ENCODE data around the gene SYNPO2.
"Not testable (repeated sequence)": the region's sequence is repeated elsewhere in the genome, so short reads cannot be mapped to it uniquely, and the experiment has no call there.

SYNPO2 gene

DNA sequence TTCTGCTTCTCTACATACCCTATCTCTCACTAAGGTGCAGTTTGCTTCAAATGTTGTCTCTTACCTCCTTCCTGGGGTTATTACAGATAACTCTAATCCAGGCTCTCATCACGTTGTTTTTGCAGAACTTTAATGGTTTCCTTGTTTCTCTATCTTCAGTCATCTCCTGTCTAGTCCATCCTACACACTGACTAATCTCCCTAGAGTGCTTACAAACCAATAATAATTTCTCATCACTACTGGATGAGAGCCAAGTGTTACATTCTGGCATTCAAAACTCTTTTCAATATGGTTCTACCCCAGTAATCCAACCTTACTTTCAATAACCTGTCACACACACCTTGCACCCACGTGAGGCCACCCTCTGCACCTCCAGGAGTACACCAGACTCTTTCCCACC lies 86.1 kb downstream of the SYNPO2 start:
- DNase-seq (ENCODE audit: low read depth), result no peak

DNA sequence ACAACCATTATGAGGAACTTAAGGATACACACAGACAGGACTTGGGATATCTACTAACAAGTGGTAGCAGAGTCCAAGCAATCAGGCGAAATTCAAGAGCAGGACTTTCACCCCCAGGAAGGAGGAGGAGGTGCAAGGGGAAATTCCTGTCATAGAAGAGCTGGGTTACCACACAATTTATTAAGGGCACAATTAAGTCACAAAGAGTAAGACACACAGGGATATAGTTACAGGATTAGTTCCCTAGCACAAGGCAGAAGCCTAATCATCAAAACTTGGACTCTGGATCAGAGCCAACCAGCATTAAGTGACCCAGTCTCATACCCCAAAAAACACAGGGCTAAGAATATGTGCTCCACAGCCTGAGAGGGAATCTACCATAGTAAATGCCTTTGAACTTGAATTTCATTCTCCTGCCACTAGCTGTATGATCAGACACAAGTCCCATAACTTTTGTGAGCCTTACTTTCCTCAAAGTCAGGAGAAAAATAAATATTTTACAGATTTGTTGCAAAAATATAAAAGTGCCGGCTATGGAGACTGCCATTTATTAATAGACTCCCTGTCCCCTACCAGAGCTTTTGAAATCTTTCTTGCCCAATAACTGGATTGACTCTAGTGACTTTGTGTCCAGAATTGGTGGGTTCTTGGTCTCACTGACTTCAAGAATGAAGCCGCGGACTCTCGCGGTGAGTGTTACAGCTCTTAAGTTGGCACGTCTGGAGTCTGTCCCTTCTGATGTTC lies 87.0 kb downstream of the SYNPO2 start:
- DNase-seq (ENCODE audit: low read depth), result no peak

DNA sequence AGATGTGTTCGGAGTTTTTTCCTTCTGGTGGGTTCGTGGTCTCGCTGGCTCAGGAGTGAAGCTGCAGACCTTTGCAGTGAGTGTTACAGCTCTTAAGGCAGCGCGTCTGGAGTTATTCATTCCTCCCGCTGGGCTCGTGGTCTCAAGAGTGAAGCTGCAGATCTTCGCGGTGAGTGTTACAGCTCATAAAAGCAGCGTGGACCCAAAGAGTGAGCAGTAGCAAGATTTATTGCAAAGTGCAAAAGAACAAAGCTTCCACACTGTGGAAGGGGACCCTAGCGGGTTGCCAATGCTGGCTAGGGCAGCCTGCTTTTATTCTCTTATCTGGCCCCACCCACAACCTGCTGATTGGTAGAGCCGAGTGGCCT lies 87.5 kb downstream of the SYNPO2 start:
- DNase-seq (ENCODE audit: low read depth), result not testable (repeated sequence)

GRCh38 chr4:118977100-118977499 lies 88.4 kb downstream of the SYNPO2 start:
- not testable (repeated sequence) for DNase-seq (ENCODE audit: low read depth)

- no peak for DNase-seq (ENCODE audit: low read depth)
Measured at GRCh38 chr4:118979712-118980111, 91.1 kb downstream of the SYNPO2 start.

DNA sequence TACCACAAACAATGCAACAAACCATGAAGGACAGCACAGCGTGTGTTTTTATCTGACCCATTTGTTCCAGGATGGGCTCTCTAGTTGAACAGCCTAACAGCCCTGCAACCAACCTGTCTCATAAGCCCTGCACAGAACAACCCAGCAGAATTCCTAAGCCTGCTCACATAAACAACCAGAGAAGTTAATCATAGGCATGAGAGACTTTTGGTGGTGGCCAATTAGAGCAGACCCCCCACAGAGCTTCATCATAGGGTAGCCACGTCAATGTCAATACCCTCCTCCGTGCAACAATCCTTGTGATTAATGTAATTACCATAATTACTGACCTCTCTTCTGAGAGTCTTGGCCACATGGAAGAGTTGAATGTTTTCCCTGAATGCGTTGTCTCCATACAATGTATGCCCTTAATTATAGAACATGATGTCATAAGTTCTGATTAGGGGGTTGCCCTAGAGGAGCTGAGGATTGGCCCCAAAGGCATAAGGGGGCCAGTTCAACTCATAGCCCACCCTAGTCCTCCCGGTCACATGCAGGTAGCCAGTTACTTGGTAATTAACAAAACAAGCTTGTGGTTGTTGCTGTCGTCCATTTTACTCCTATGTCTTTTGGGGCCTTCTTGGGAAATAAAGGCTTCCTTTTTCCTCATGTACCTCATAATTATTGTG lies 92.7 kb downstream of the SYNPO2 start:
- DNase-seq (ENCODE audit: low read depth), result no peak

- DNase-seq (ENCODE audit: low read depth), result peak; percentile 9
Measured at GRCh38 chr4:118981839-118982381, 93.3 kb downstream of the SYNPO2 start.

DNA sequence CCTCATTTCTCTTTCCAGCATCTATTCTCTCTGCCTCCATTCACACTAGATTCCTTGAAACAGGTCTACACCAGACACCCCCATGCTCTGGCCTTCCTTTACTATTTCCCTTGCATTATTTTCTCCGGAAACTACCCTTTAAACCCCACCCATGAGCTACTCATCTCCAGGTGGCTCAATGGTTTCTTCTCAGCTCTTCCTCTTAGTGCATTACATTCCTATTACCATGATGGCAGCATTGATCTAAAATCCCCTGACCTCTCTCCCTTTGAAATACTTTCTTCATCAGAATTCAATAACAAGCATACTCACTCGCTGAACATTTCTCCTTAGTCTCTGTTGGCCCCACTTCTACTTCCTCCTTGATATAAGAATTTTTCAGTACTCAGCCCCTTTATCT lies 94.6 kb downstream of the SYNPO2 start:
- no peak for DNase-seq (ENCODE audit: low read depth)

DNA sequence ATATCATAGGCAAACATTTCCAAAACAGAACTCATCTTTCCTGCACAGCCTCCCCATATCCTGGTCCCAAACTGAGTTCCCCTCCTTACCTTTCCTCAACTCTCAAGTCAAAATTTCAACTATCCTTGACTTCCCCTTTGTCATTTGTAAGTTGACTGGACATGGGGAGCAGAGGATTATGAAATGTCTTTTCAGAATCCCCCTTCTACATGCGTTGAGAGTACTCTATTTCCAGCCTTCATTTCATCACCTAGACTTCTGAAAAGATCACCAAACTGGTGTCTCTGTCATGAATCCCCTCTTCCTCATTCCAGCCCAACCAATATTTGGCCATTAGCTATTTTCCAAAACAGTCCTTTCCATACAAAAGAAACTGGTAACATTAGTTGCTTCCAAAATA lies 95.2 kb downstream of the SYNPO2 start:
- DNase-seq (ENCODE audit: low read depth), result no peak

- DNase-seq (ENCODE audit: low read depth), result no peak
Measured at GRCh38 chr4:118985170-118986000, 96.7 kb downstream of the SYNPO2 start.

DNA sequence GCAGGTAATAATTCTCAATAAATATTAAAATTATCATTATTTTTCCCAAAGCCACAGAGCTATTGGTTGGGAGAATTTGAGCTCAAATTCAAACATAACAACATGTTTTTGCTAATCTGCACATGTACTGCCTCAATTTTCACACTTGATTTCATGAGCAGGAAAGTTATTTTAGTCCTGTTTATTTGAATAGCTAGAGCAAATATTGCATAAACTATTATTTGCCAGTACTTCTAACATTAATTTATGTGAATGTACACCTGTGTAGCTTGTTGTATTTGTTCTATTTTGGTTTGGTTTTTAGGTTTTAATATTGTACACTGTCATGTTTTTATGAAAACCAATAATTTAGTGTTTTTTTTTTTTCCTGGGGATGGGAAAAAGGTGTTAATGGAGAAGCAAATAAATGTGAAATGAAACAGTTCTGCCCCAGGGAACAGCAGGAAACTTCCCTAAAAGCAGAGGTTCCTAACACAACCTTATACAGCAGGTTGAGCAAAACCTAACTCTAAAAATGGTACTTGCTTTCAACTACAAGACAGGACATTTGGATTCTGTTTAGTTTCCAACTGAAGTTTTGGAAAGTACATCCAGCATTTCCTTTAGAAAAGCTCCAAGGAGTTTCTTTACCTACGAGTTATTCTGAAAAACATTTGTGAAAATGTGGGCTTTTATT lies 99.4 kb downstream of the SYNPO2 start:
- no peak for DNase-seq (ENCODE audit: low read depth)

GRCh38 chr4:118988635-118988972 lies 100.0 kb downstream of the SYNPO2 start:
- DNase-seq (ENCODE audit: low read depth), result no peak

- no peak for DNase-seq (ENCODE audit: low read depth)
Measured at GRCh38 chr4:118989098-118990080, 100.7 kb downstream of the SYNPO2 start.

DNA sequence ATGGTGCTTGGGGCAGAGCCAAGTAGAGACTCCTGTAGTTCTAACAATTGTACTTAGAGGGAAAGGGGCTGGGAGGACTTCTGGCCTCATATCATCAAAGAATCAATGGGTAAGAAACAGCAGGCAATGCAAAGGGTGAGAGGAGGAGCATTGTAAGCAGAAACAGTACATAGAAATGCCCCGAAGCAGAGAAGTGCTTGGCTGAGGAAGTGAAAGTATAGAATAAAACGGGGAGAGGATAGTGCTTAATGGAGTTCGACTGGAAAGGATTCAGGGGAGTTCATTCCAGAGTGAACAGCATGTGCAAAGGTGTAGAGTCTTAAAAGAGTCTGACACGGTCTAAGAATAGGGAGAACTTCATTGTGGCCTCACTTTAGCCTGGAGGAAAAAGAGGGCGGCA lies 103.0 kb downstream of the SYNPO2 start:
- DNase-seq (ENCODE audit: low read depth), result no peak

- no peak for DNase-seq (ENCODE audit: low read depth)
Measured at GRCh38 chr4:118992149-118992548, 103.5 kb downstream of the SYNPO2 start.

DNA sequence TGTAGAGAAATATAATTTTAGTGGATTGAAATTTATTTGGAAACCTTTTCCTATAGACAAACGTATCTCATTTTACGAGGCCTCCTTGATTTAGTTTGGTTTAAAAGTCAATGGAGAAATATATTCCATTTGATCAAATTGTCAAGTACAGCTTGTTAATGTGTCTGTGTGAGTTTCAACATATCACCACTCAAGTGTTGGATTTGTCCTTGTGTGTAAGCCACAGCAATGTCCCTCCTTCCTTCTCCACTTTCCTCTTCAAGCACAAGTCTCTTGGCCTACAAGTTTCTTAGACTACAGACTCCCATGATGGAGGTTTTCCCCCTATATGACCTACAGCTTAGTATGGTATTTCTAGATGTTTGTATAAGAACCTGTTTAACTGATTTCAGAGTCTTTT lies 104.7 kb downstream of the SYNPO2 start:
- no peak for DNase-seq (ENCODE audit: low read depth)

DNA sequence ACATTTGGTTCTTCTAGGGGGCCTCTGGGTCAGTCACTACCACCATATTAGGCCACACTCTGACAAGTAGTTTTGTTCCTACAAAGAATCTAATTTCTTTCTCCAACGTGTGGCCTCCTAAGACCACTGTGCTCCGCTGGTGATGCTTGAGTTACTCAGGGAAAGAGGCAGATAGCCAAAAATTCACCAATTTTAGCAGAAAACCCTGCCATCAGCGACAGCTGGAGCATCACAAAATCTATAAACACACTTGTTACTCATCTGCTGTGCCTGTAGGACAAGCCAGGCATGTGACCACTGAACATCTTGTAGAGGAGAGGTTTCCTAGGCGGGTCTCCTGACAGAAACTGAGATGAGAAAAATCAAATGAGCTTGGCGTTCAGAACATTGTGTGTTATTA lies 105.4 kb downstream of the SYNPO2 start:
- no peak for DNase-seq (ENCODE audit: low read depth)

DNA sequence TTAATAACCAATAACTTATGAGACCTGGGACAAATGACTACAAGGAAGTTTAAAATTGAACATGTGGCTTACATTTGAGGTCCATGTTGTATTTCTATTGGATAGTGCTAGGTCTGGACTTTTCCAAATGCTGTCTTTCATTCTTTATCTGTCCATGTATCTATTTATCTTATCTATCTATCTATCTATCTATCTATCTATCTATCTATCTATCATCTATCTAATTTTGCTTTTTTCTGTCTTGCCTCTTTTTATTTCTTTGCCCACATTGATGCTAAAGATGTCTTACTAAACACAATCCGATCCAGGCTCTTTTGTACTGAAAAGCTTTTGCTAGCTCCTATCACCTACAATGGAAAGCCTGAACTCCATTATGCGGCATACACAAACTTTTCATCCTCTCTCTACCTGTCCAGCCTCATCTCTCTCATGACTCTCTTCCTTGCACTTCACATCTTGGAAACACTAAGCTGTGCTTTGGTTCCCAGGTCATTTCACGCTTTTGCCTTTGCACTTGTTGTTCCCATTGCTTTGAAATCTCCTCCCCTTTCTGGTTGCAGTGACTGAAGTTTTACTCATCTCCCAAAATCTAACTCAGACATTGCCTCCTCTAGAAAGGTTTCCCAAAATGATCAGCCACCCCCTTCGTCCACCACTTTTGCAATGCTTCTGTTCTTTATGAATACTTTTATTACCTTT lies 107.2 kb downstream of the SYNPO2 start:
- DNase-seq (ENCODE audit: low read depth), result no peak

DNA sequence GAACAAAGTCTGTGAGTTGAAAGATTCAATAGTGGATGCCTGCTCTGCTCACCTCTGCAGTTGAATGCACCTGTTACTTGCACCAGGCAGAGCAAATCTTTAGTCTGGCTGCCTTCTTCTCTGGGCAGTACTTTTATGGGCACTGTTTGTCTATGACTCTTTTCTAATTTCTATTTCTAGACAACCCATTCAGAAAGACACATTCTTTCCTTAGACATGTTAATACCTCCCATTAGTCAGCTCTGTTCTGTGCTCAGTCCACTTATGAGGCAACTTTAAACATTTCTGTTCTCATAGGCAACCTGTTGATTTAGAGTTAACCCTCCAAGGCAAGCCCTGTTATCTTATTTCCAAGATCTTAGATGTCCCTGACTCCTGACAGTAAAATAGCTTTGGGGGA lies 108.9 kb downstream of the SYNPO2 start:
- no peak for DNase-seq (ENCODE audit: low read depth)

- DNase-seq (ENCODE audit: low read depth), result no peak
Measured at GRCh38 chr4:118999919-119000318, 111.3 kb downstream of the SYNPO2 start.
